HUES6 (cell line): Measurements from ENCODE around the gene PPP1R14C.

Source experiments
- H3K27ac ChIP-seq: 2 replicates; pipeline ENCODE4 v1.7.0; 2013; ENCODE audit warnings: low read depth, mild to moderate bottlenecking, low read length, inconsistent platforms
- H3K27me3 ChIP-seq: 2 replicates; pipeline ENCODE4 v1.6.1; 2013; ENCODE audit warnings: low read length; ENCODE audit not compliant: control insufficient read depth, insufficient read depth
- H3K36me3 ChIP-seq: 2 replicates; pipeline ENCODE4 v1.6.1; 2013; ENCODE audit warnings: low read length; ENCODE audit not compliant: control insufficient read depth, insufficient read depth
- H3K4me1 ChIP-seq: 2 replicates; pipeline ENCODE4 v1.6.1; 2013; ENCODE audit warnings: low read length; ENCODE audit not compliant: control insufficient read depth, insufficient read depth
- H3K4me3 ChIP-seq: 2 replicates; pipeline ENCODE4 v1.5.1; 2013; ENCODE audit warnings: low read depth, low read length
- H3K9ac ChIP-seq: one replicate; pipeline ENCODE4 v1.6.1; 2013; ENCODE audit warnings: mild to moderate bottlenecking, low read length
- H3K9me3 ChIP-seq: 2 replicates; pipeline ENCODE4 v1.6.1; 2013; ENCODE audit warnings: low read depth, low read length; ENCODE audit not compliant: control insufficient read depth, insufficient read depth

Gene PPP1R14C

GRCh38 chr6:150272264-150272975 lies 129.6 kb downstream of the PPP1R14C start:
- no peak overlapping the region for H3K4me3 ChIP-seq
- H3K9me3 ChIP-seq: no peaks in the 10 kb centered on the region
- no peak overlapping the region for H3K27ac ChIP-seq
- no peaks in the 10 kb centered on the region for H3K36me3 ChIP-seq
- H3K4me1 ChIP-seq: no peaks in the 10 kb centered on the region; the same call in 1 of the 2 replicates
- no peak overlapping the region for H3K9ac ChIP-seq
- no peaks in the 10 kb centered on the region for H3K27me3 ChIP-seq

GRCh38 chr6:150272976-150273315 lies 130.1 kb downstream of the PPP1R14C start:
- Histone ChIP-seq H3K36me3 (no peaks in the 10 kb centered on the region), H3K4me1 (no peaks in the 10 kb centered on the region; the same call in 1 of the 2 replicates), H3K9me3 (no peaks in the 10 kb centered on the region), H3K9ac (no peak overlapping the region), H3K4me3 (no peak overlapping the region), H3K27ac (no peak overlapping the region), H3K27me3 (no peaks in the 10 kb centered on the region)

DNA sequence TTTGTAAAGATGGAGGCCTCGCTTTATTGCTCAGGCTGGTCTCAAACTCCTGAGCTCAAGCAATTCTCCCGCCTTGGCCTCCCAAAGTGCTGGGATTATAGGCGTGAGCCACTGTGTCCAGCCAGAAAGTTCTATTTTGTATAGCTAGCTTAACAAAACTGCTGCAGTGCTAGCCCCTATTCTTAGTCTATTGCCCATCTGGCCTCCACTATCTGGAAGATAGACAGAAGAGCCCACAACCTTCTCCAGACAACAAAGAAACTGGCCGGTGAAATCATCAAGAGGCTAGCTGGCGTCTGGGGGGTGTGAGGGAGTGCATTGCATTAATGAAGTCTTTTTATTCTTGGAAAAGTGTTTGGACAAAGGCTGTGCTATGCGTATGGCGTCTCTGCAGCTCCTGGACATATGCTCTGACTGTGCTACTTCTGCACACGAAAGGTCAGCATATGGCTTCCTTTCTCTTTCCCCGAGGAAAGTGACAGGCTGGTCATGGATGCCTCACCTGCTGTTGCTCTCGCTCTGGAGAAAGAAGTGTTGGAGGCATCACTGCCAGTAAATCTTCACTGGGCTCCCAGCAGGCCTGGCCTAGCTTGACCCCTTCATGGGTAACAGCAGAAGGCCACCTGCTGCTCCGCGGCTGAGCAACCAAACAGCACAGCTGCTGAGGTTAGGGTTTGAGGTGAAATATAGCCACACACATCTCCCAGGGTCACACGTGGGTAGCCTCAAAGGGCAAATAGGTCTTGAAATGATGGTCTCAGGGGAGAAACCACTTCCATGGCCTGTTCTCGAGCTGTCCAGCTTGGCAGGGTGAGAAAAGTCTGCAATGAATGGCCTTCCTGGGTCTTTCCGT lies 130.8 kb downstream of the PPP1R14C start:
- Histone ChIP-seq H3K9me3 (no peaks in the 10 kb centered on the region), H3K4me3 (no peak overlapping the region), H3K4me1 (no peaks in the 10 kb centered on the region; the same call in 1 of the 2 replicates), H3K9ac (no peak overlapping the region), H3K36me3 (no peaks in the 10 kb centered on the region), H3K27ac (no peak overlapping the region), H3K27me3 (no peaks in the 10 kb centered on the region)

DNA sequence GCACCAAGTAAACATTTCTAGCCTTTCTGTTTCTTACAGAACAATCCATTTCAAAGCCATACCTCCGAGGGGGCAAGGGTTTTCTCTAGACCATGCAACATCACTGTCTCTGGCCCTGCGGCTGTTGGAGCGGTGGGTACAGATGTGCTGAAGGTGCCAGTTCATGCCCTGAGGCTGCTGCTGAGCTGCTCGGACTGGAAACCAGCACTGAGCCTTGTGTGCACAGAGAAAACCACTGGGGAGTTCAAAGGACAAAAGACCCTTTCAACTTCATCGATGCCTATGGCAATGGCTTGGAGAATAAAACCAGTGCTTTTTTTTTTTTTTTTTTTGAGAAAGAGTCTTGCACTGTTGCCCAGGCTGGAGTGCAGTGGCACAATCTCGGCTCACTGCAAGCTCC lies 132.6 kb downstream of the PPP1R14C start:
- no peaks in the 10 kb centered on the region; the same call in 1 of the 2 replicates for H3K4me1 ChIP-seq
- H3K36me3 ChIP-seq: no peaks in the 10 kb centered on the region
- no peaks in the 10 kb centered on the region for H3K9me3 ChIP-seq
- no peaks in the 10 kb centered on the region for H3K27me3 ChIP-seq
- no peak overlapping the region for H3K4me3 ChIP-seq
- no peak overlapping the region for H3K27ac ChIP-seq
- H3K9ac ChIP-seq: no peak overlapping the region

DNA sequence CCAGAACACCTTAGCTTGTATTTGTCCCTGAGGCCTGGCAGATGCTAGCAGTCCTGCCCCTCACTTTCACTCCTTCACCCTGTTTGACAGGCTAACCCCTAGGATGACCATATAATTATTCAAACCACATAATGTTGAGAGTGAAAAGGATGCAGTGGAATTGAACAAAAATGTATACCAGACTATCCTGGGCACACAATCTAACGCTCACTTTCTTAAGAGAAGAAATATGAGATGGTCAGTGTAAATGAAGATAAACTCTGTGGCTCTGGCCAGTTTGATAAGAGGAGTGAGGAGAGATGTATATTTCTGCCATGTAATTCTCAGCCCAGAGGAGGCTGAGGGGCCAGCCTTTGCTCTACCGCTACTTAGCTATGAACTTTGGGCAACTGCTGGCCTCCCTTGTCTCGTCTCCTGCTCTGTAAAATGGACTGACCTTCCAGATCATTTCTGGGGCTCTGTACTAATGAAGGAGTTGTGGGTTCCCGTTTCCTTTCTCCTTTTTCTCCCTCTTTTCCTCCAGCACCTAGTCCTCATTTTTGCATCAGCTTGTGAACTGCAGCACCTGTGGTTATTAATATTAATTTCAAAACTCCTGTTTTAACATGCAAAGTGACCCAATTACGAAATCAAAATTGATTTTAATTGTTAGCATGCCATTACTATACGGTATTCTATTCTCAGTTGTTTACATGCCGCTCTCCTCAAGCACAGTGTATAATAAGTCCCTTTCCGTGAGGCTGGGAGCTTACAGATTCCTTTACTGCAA lies 133.5 kb downstream of the PPP1R14C start:
- Histone ChIP-seq H3K36me3 (no peaks in the 10 kb centered on the region), H3K4me3 (no peak overlapping the region), H3K27me3 (no peaks in the 10 kb centered on the region), H3K9ac (no peak overlapping the region), H3K27ac (no peak overlapping the region), H3K4me1 (no peaks in the 10 kb centered on the region; the same call in 1 of the 2 replicates), H3K9me3 (no peaks in the 10 kb centered on the region)

DNA sequence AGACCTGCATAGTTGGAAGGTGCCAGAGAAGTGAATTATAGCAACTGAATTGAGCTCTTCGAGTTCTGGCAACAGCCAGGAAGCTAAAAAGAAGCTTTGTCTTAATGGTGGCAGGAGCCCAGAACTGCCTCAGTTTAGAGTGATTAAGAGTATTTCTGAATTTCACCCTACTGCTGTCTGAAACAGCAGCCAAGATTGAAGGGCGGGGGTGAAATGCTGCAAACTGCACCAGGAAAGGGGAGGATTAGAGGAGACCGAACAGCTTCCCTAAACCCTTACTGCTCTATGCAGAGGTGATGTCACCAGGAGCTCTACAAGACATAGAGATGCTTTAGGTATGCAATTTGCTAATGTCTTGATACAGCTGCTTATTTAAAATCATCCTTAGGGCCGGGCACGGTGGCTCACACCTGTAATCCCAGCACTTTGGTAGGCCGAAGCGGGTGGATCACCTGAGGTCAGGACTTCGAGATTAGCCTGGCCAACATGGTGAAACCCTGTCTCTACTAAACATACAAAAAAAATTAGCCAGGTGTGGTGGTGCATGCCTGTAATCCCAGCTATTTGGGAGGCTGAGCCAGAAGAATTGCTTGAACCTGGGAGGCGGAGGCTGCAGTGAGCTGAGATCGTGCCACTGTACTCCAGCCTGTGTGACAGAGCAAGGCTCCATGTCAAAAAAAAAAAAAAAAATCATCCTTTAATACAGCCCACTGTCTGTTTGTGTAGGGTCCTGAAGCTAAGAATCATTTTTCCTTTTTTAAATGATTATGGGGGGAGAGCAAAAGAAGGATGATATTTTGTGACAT lies 134.3 kb downstream of the PPP1R14C start:
- Histone ChIP-seq H3K4me3 (no peak overlapping the region), H3K9me3 (no peaks in the 10 kb centered on the region), H3K36me3 (no peaks in the 10 kb centered on the region), H3K4me1 (no peaks in the 10 kb centered on the region; the same call in 1 of the 2 replicates), H3K27ac (no peak overlapping the region), H3K9ac (no peak overlapping the region), H3K27me3 (no peaks in the 10 kb centered on the region)

DNA sequence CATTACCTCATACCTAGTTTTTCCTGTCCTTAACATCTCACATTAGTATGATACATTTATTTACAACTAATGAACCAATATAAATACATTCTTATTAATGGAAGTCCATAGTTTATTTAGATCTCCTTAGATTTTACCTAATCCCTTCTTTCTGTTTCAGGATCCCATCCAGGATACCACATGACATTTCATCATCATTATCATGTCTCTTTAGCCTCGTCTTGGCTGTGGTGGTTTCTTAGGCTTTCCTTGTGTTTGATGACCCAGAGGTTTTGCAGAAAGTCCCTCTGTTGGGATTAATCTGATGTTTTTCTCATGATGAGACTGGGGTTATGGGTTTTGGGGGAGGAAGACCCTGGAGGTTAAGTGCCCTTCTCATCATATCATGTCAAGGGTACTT lies 136.7 kb downstream of the PPP1R14C start:
- H3K27ac ChIP-seq: no peak overlapping the region
- H3K4me1 ChIP-seq: no peaks in the 10 kb centered on the region; the same call in 1 of the 2 replicates
- no peak overlapping the region for H3K9ac ChIP-seq
- H3K36me3 ChIP-seq: no peaks in the 10 kb centered on the region
- no peak overlapping the region for H3K4me3 ChIP-seq
- no peaks in the 10 kb centered on the region for H3K9me3 ChIP-seq
- no peaks in the 10 kb centered on the region for H3K27me3 ChIP-seq

DNA sequence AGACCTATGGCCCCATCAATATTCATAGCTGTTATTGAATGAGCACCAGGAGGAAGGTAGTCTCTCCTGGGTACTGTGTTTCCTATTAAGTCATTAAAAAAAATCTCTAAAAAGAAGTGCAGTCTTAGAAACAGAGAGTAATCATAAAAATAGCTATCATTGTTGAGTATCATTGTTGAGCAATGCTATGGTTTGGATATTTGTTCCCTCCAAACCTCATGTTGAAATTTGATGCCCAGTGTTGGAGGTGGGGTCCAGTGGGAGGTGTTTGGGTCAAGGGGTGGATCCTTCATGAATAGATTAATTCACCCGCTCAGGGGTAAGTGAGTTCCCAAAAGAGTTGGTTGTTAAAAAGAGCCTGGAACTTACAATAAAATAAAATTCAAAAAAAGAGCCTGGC lies 137.9 kb downstream of the PPP1R14C start:
- no peaks in the 10 kb centered on the region for H3K36me3 ChIP-seq
- 0 out of 2 replicates have a peak, but pooled peaks cover 3% of the 10 kb centered on the region for H3K9me3 ChIP-seq
- no peaks in the 10 kb centered on the region for H3K27me3 ChIP-seq
- H3K4me1 ChIP-seq: no peaks in the 10 kb centered on the region
- no peak overlapping the region for H3K27ac ChIP-seq
- no peak overlapping the region for H3K9ac ChIP-seq
- no peak overlapping the region for H3K4me3 ChIP-seq

- H3K9me3 ChIP-seq: peaks cover 7% of the 10 kb centered on the region; the same call in 1 of the 2 replicates
- H3K36me3 ChIP-seq: no peaks in the 10 kb centered on the region
- no peaks in the 10 kb centered on the region for H3K4me1 ChIP-seq
- no peak overlapping the region for H3K9ac ChIP-seq
- H3K27me3 ChIP-seq: no peaks in the 10 kb centered on the region
- no peak overlapping the region for H3K27ac ChIP-seq
- no peak overlapping the region for H3K4me3 ChIP-seq
Measured at GRCh38 chr6:150281767-150282166, 138.9 kb downstream of the PPP1R14C start.

- Histone ChIP-seq H3K36me3 (no peaks in the 10 kb centered on the region), H3K27me3 (no peaks in the 10 kb centered on the region), H3K4me1 (no peaks in the 10 kb centered on the region)
Measured at GRCh38 chr6:150282806-150283205, 140.0 kb downstream of the PPP1R14C start.

More at GRCh38 chr6:150282806-150283205, 140.0 kb downstream of the PPP1R14C start:
- Histone ChIP-seq H3K9me3 (peaks cover 10% of the 10 kb centered on the region; the same call in 1 of the 2 replicates), H3K27ac (no peak overlapping the region), H3K9ac (no peak overlapping the region), H3K4me3 (no peak overlapping the region)
